Measurements from ENCODE around the gene RALGAPA2.

Gene RALGAPA2

GRCh38 chr20:20580139-20580538 is 132.3 kb downstream of the RALGAPA2 start:
- TF ChIP-seq POLR2AphosphoS5 (IDR thresholded peaks at IDR 0.05; ENCODE audit: low read depth) (no peak), CTCF (IDR thresholded peaks at IDR 0.05; ENCODE audit: insufficient read depth, low read length) (no peak), SPI1 (IDR thresholded peaks at IDR 0.05; ENCODE audit: borderline replicate concordance, low read depth) (no peak), GABPA (IDR thresholded peaks at IDR 0.05; ENCODE audit: low read depth) (no peak), REST (IDR thresholded peaks at IDR 0.05; ENCODE audit: insufficient replicate concordance, low read depth) (no peak)
- no peak for DNase-seq (ENCODE audit: low read depth in 1 of 2, low spot score in 1 of 2)
- H3K27ac ChIP-seq (replicated peaks) = no peak overlapping the region
- H3K4me3 ChIP-seq (replicated peaks; ENCODE audit: insufficient read depth, low read length) = no peak overlapping the region
- H3K27me3 ChIP-seq (ENCODE audit: insufficient read depth, poor library complexity, severe bottlenecking) = no peaks in the 10 kb centered on the region

GRCh38 chr20:20578838-20579237 is 133.6 kb downstream of the RALGAPA2 start:
- Histone ChIP-seq H3K27me3 (ENCODE audit: insufficient read depth, poor library complexity, severe bottlenecking) (no peaks in the 10 kb centered on the region), H3K27ac (replicated peaks) (no peak overlapping the region), H3K4me3 (replicated peaks; ENCODE audit: insufficient read depth, low read length) (no peak overlapping the region)
- no peak for TF ChIP-seq GABPA (IDR thresholded peaks at IDR 0.05; ENCODE audit: low read depth)
- TF ChIP-seq CTCF (IDR thresholded peaks at IDR 0.05; ENCODE audit: insufficient read depth, low read length) = no peak
- no peak for TF ChIP-seq POLR2AphosphoS5 (IDR thresholded peaks at IDR 0.05; ENCODE audit: low read depth)
- TF ChIP-seq SPI1 (IDR thresholded peaks at IDR 0.05; ENCODE audit: borderline replicate concordance, low read depth) = no peak
- TF ChIP-seq REST (IDR thresholded peaks at IDR 0.05; ENCODE audit: insufficient replicate concordance, low read depth) = no peak
- DNase-seq (ENCODE audit: low read depth in 1 of 2, low spot score in 1 of 2) = no peak

- H3K4me3 ChIP-seq (replicated peaks; ENCODE audit: insufficient read depth, low read length) = no peak overlapping the region
- TF ChIP-seq GABPA (IDR thresholded peaks at IDR 0.05; ENCODE audit: low read depth) (no peak), POLR2AphosphoS5 (IDR thresholded peaks at IDR 0.05; ENCODE audit: low read depth) (no peak), CTCF (IDR thresholded peaks at IDR 0.05; ENCODE audit: insufficient read depth, low read length) (no peak), REST (IDR thresholded peaks at IDR 0.05; ENCODE audit: insufficient replicate concordance, low read depth) (no peak), SPI1 (IDR thresholded peaks at IDR 0.05; ENCODE audit: borderline replicate concordance, low read depth) (no peak)
- H3K27me3 ChIP-seq (ENCODE audit: insufficient read depth, poor library complexity, severe bottlenecking) = no peaks in the 10 kb centered on the region
- DNase-seq (ENCODE audit: low read depth in 1 of 2, low spot score in 1 of 2) = no peak
- H3K27ac ChIP-seq (replicated peaks) = no peak overlapping the region
Measured at GRCh38 chr20:20573797-20574196, 138.6 kb downstream of the RALGAPA2 start.

All from HL-60 (cell line).